HG03097 (cell line): Measurements from ENCODE around the gene MKRN3.
"Not testable (repeated sequence)": the region's sequence is repeated elsewhere in the genome, so short reads cannot be mapped to it uniquely, and the experiment has no call there.

Source experiments
- ATAC-seq: cut with Tn5 transposase; IDR thresholded peaks from one replicate; pipeline ENCODE4 v1.9.1; 2021; ENCODE audit not compliant: unreplicated experiment, low FRiP score

MKRN3 gene

DNA sequence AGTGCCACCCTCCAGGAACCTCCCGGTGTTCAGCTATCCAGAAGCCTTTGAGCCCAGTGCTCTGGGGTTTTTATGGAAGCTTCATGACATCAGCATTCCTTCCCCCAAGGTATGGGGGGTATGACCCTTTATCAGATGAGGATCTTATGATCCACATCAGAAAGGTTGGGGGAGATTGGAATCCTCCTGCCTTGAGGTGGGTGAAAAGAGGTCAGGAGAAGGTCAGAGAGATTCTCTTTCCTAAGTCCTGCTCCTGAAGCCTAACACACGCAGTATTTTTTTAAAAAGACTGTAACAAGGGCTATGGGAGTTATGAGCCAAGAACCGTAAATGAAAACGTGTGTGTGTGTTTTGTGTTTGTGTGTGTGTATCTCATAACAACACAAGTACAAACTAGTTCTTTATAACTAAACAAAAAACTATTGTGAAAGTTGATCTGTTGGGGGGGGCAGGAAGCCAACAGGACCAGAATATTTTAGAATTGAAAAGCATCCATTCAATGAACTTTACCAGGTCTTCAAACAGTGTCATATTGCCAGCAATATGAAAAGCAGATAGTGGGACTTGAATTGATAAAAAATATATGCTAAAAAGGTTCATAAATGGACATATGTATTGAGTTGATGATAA, 13.2 kb downstream of the MKRN3 start:
- ATAC-seq = no peak

GRCh38 chr15:23588268-23588667, 22.8 kb downstream of the MKRN3 start:
- no peak for ATAC-seq

DNA sequence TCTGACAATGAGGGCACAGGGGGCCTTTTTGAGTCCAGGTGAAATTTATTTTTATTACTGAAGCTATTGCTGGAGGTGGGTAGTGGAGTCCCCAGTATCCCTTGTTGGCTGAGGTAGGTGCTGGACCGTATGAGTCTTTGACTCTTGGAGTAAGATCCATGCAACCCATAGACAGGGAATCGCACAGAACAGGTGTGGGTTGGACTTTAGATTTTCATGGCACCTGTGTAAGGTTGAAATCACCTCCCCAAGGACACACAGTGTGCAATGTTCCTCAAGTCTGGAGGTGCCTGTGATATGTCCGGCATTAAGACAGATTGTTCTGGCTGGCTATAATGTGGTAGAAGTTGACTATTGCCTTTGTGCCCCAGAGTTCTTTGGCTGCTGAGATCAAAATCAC, 23.5 kb downstream of the MKRN3 start:
- no peak for ATAC-seq

GRCh38 chr15:23594252-23594770, 28.8 kb downstream of the MKRN3 start:
- no peak for ATAC-seq

GRCh38 chr15:23595368-23595767, 29.9 kb downstream of the MKRN3 start:
- ATAC-seq = no peak

- ATAC-seq = no peak
Observed at GRCh38 chr15:23596736-23597135, 31.3 kb downstream of the MKRN3 start.

DNA sequence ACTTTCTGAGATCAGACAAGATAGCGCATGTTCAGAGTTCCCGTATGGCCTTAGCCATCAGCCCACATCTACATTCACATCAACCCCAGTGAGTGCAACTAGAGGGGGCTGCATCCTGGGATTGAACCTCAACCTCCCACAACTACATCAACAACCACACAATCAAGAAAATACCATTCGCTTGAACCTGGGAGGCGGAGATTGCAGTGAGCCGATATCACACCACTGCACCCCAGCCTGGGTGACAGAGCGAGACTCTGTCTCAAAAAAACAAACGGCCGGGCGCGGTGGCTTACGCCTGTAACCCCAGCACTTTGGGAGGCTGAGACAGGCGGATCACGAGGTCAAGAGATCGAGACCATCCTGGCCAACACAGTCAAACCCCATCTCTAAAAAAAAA, 31.8 kb downstream of the MKRN3 start:
- not testable (repeated sequence) for ATAC-seq

- ATAC-seq = no peak
Observed at GRCh38 chr15:23599053-23599452, 33.6 kb downstream of the MKRN3 start.

GRCh38 chr15:23602124-23602523, 36.6 kb downstream of the MKRN3 start:
- ATAC-seq = no peak

GRCh38 chr15:23606226-23606625, 40.8 kb downstream of the MKRN3 start:
- no peak for ATAC-seq

DNA sequence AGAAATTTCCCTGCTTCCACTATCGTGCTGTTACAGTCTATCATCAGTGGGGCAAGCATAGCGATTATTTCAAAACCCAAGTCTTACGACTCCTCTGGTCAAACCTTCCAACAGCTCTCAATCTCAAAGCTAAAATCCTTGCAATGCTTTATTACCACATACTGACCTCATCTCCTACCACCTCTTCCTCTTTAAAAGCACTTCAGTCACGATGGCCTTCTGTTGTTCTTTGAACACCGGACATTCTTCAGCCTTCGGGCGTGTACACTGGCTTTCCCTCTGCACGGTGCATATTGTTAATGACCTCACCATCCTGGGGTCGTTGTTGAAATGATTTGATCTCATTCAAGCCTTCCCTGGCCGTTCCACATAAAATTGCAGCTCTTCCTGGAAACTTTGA, 51.1 kb downstream of the MKRN3 start:
- no peak for ATAC-seq
